OCI-LY7 (cell line): ENCODE data around the gene SFT2D3. TPM values are rescaled to one million over a fixed set of nuclear protein-coding genes. Genes with fewer than 3 reads are reported as not detected.

Source experiments
- BruUV-seq: library from RNA; stranded (reverse); fragments of 400-500 nt; replicated peaks from 2 replicates; lab custom pipeline; 2021; lab: Mats Ljungman, UMichigan
- CTCF ChIA-PET: fragments of 300-600 bp; sonication (Branson Sonifier 250); formaldehyde crosslinking; loops from one replicate; lab custom pipeline; 2022; ENCODE audit warnings: antibody characterized with exemption; ENCODE audit not compliant: unreplicated experiment; lab: Charles Lee
- POLR2A ChIA-PET: fragments of 300-600 bp; sonication (Branson Sonifier 250); formaldehyde crosslinking; loops from one replicate; lab custom pipeline; 2022; ENCODE audit warnings: antibody characterized with exemption; lab: Charles Lee
- DNase-seq: peaks from one replicate; pipeline ENCODE4 v3.0.0-alpha.2; 2015; ENCODE audit warnings: low spot score
- H2AFZ ChIP-seq: fragments of 200-600 bp; sonication (generic), shearing (Covaris generic); 2 replicates; pipeline ENCODE4 v1.6.1; 2014; ENCODE audit warnings: mild to moderate bottlenecking, antibody characterized with exemption, low read length, moderate library complexity
- H3K27ac ChIP-seq: fragments of 200-600 bp; sonication (generic); 2 replicates; pipeline ENCODE4 v1.5.1; 2014; ENCODE audit warnings: mixed run types, low read depth, mild to moderate bottlenecking, moderate library complexity, low read length, inconsistent platforms; ENCODE audit not compliant: poor library complexity, severe bottlenecking
- H3K36me3 ChIP-seq: fragments of 200-600 bp; sonication (generic); 2 replicates; pipeline ENCODE4 v1.6.1; 2014; ENCODE audit warnings: mild to moderate bottlenecking, antibody characterized with exemption, low read length, moderate library complexity, mixed read lengths; ENCODE audit not compliant: insufficient read depth
- H3K4me1 ChIP-seq: fragments of 200-600 bp; sonication (generic); 2 replicates; pipeline ENCODE4 v1.5.1; 2014; ENCODE audit warnings: mild to moderate bottlenecking, low read length; ENCODE audit not compliant: insufficient read depth, poor library complexity, severe bottlenecking
- H3K4me2 ChIP-seq: fragments of 200-600 bp; sonication (generic); 2 replicates; pipeline ENCODE4 v1.6.1; 2014; ENCODE audit warnings: mild to moderate bottlenecking, low read length
- H3K4me3 ChIP-seq: fragments of 200-600 bp; sonication (generic); 2 replicates; pipeline ENCODE4 v1.5.1; 2014; ENCODE audit warnings: mild to moderate bottlenecking, low read depth, low read length; ENCODE audit not compliant: poor library complexity, severe bottlenecking
- H3K79me2 ChIP-seq: fragments of 200-600 bp; sonication (generic); 2 replicates; pipeline ENCODE4 v1.6.1; 2016; ENCODE audit warnings: low read depth, mild to moderate bottlenecking, low read length, moderate library complexity, mixed read lengths; ENCODE audit not compliant: insufficient read depth
- H3K9me2 ChIP-seq: fragments of 200-600 bp; sonication (generic); 2 replicates; pipeline ENCODE4 v1.6.1; 2016; ENCODE audit warnings: mild to moderate bottlenecking, low read length, mixed read lengths; ENCODE audit not compliant: insufficient read depth
- H3K9me3 ChIP-seq: fragments of 200-600 bp; sonication (generic); 2 replicates; pipeline ENCODE4 v1.6.1; 2014; ENCODE audit warnings: mild to moderate bottlenecking, mixed run types, low read length, mixed read lengths
- H4K20me1 ChIP-seq: fragments of 200-600 bp; sonication (generic); 2 replicates; pipeline ENCODE4 v1.6.1; 2014; ENCODE audit warnings: mild to moderate bottlenecking, antibody characterized with exemption, low read length, moderate library complexity, mixed read lengths; ENCODE audit not compliant: insufficient read depth
- EZH2phosphoT487 ChIP-seq: fragments of 200-600 bp; sonication (generic); IDR thresholded peaks from 2 replicates; pipeline ENCODE4 v1.6.1; 2018; ENCODE audit warnings: low read depth, borderline replicate concordance, mild to moderate bottlenecking, mixed run types, antibody characterized with exemption, low read length, moderate library complexity, mixed read lengths
- intact Hi-C: fragments of 100-400 bp; cut with micrococcal nuclease; formaldehyde crosslinking; loops from one replicate; pipeline ENCODE4 v1.10.0; 2022; ENCODE audit not compliant: unreplicated experiment
- total RNA-seq, 2 experiments: library from RNA; depleted of rRNA in 1 of 2; stranded (reverse); fragments of >200 nt in 1 of 2; shearing (Covaris generic) in 1 of 2; gene quantifications; 2 replicates each; pipeline ENCODE4 v1.2.3, GENCODE V29; 2014 to 2022
- TF ChIP-seq, protein P1 (sequence below): fragments of 200-600 bp; sonication (generic); conservative IDR thresholded peaks from 2 replicates; pipeline ENCODE4 v1.5.1; 2014; ENCODE audit warnings: mild to moderate bottlenecking, antibody characterized with exemption, low read length, moderate library complexity, mixed read lengths

SFT2D3 gene
- total RNA-seq, 2 experiments from 2014 or later: 7.6 to 14.3 TPM

DNA sequence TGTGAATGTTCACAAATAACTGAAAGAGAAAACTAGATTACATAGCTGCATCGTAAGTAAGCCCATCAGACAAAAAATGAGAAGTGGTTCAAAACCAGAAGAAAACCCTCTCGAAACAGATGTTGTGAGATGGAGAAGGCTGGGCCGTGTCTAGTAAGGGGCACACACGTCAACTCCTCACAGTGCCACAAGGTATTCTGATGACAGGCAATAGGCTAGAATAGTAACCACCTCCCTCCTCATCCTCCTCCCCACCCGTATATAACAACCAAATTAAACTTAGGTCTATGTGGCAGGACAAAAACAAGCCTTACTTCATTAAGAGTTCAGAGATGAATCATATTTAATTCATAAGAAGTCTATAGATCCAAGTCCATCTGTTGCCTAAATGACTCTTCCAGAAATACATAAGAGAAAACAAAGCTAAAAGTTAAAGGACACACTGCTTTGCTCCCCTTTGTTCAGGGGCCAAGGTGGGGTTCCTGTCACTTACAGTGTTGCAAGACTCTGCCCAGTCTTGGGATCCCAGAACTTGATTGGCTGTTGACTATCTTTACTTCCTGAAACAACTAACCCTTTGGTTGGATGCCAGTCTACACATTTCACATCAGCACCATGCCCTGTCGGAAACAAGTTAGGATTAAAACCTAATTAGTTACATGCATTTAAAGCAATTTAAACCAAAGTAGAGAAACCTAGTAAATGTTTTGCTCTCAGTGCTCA, 25.0 kb downstream of the SFT2D3 start:
- ChIA-PET CTCF (no interaction called here), POLR2A (interaction anchor here (0.6 to 1.6 kb wide), 3 partner anchors 8 to 262 kb away, joined by 3 to 5 read pairs (median 4); no protein-coding TSS in a partner anchor)
- H3K9me2 ChIP-seq: no peaks in the 10 kb centered on the region

DNA sequence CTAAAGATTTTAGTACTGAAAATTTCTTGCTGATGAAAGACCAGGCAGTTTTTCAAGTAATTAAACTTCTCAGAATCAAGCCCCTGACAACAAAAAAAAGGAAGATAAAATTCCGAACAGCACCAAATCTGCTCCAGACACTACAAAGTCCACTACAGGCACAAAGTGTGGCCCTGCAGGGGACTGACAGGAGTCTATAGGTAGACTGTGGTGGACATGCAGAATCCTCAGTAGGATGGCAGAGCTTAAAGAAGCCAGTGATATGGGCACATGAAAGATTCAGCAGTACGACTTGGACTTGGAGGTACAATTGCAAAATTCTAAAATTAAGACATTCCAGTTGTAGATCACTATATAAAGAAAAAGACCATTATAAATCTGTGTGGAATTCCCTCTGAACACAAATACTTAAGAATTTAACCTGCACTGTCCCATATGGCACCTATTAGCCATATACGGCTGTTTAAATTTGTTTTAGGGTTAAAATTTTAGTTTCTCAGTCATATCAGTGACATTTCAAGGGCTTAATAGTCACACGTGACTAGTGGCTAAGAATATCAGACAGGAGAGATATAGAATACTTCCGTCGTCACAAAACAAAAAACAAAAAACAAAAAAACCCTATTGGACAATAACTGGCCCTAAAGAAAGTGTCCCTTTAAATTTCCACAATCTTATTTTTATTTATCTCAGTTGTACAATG, 32.0 kb downstream of the SFT2D3 start:
- BruUV-seq: no TSS peak
- Histone ChIP-seq H3K9me2 (no peaks in the 10 kb centered on the region), H2AFZ (no peak overlapping the region), H3K4me1 (no peaks in the 10 kb centered on the region), H3K36me3 (peaks cover 52% of the 10 kb centered on the region), H3K4me2 (no peak overlapping the region), H4K20me1 (no peaks in the 10 kb centered on the region), H3K9me3 (no peaks in the 10 kb centered on the region), H3K4me3 (no peak overlapping the region), H3K79me2 (no peaks in the 10 kb centered on the region), H3K27ac (no peak overlapping the region)
- POLR2A ChIA-PET: no interaction called here
- CTCF ChIA-PET: no interaction called here
- intact Hi-C loops: no loop called here
- TF ChIP-seq, protein P1, sequence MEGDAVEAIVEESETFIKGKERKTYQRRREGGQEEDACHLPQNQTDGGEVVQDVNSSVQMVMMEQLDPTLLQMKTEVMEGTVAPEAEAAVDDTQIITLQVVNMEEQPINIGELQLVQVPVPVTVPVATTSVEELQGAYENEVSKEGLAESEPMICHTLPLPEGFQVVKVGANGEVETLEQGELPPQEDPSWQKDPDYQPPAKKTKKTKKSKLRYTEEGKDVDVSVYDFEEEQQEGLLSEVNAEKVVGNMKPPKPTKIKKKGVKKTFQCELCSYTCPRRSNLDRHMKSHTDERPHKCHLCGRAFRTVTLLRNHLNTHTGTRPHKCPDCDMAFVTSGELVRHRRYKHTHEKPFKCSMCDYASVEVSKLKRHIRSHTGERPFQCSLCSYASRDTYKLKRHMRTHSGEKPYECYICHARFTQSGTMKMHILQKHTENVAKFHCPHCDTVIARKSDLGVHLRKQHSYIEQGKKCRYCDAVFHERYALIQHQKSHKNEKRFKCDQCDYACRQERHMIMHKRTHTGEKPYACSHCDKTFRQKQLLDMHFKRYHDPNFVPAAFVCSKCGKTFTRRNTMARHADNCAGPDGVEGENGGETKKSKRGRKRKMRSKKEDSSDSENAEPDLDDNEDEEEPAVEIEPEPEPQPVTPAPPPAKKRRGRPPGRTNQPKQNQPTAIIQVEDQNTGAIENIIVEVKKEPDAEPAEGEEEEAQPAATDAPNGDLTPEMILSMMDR: no peak
- no peak for TF ChIP-seq EZH2phosphoT487
- no peak for DNase-seq

More for the DNA sequence above, 25.0 kb downstream of the SFT2D3 start:
- no peak overlapping the region for H3K27ac ChIP-seq
- intact Hi-C loops: no loop called here
- H3K4me2 ChIP-seq: no peak overlapping the region
- BruUV-seq: no TSS peak
- H3K4me1 ChIP-seq: no peaks in the 10 kb centered on the region
- H3K36me3 ChIP-seq: peaks cover 52% of the 10 kb centered on the region
- no peak overlapping the region for H3K4me3 ChIP-seq
- H3K9me3 ChIP-seq: no peaks in the 10 kb centered on the region
- DNase-seq: no peak
- no peak overlapping the region for H2AFZ ChIP-seq
- H3K79me2 ChIP-seq: no peaks in the 10 kb centered on the region
- TF ChIP-seq, protein P1: no peak
- H4K20me1 ChIP-seq: no peaks in the 10 kb centered on the region
